GM18511 (cell line): ENCODE measurements around the gene SNN.
A peak's percentile ranks its signal among the peaks of the same experiment; 100 is the strongest.

Experiments used
- ATAC-seq: cut with Tn5 transposase; IDR thresholded peaks from one replicate; pipeline ENCODE4 v1.9.1; 2021; ENCODE audit warnings: mild to moderate bottlenecking, moderate library complexity; ENCODE audit not compliant: unreplicated experiment

The SNN gene

GRCh38 chr16:11677959-11678881 lies 10.0 kb downstream of the SNN start:
- peak; percentile 37 for ATAC-seq

- ATAC-seq: no peak
These were observed 11.0 kb downstream of the SNN start for GRCh38 chr16:11679250-11679649.

GRCh38 chr16:11679941-11680911 lies 12.0 kb downstream of the SNN start:
- ATAC-seq: no peak

- peak; percentile 41 for ATAC-seq
These were observed 13.3 kb downstream of the SNN start for GRCh38 chr16:11681556-11681955.

- peak; percentile 63 for ATAC-seq
These were observed 13.9 kb downstream of the SNN start for GRCh38 chr16:11681976-11682654.

- ATAC-seq: peak; percentile 13
These were observed 14.4 kb downstream of the SNN start for GRCh38 chr16:11682655-11683096.

- ATAC-seq: no peak
These were observed 14.9 kb downstream of the SNN start for GRCh38 chr16:11683145-11683544.

GRCh38 chr16:11684231-11685025 lies 16.2 kb downstream of the SNN start:
- no peak for ATAC-seq

GRCh38 chr16:11685844-11686618 lies 17.8 kb downstream of the SNN start:
- no peak for ATAC-seq

GRCh38 chr16:11686713-11687380 lies 18.6 kb downstream of the SNN start:
- no peak for ATAC-seq

GRCh38 chr16:11687601-11688519 lies 19.6 kb downstream of the SNN start:
- no peak for ATAC-seq

- ATAC-seq: no peak
These were observed 20.2 kb downstream of the SNN start for GRCh38 chr16:11688520-11688886.

GRCh38 chr16:11689031-11689840 lies 21.0 kb downstream of the SNN start:
- ATAC-seq: peak; percentile 88

- ATAC-seq: no peak
These were observed 23.0 kb downstream of the SNN start for GRCh38 chr16:11691235-11691634.

GRCh38 chr16:11691771-11692170 lies 23.5 kb downstream of the SNN start:
- no peak for ATAC-seq

GRCh38 chr16:11692171-11692570 lies 23.9 kb downstream of the SNN start:
- no peak for ATAC-seq

GRCh38 chr16:11692651-11693050 lies 24.4 kb downstream of the SNN start:
- ATAC-seq: no peak
